Loucy (cell line): ENCODE measurements around the gene THSD8.

Experiments
- H2AFZ ChIP-seq: fragments of 200-600 bp; sonication (generic); 2 replicates; pipeline ENCODE4 v1.6.0; 2016; ENCODE audit warnings: antibody characterized with exemption, mild to moderate bottlenecking, low read length, moderate library complexity
- H3F3A ChIP-seq: fragments of 200-600 bp; 2 replicates; pipeline ENCODE4 v1.6.0; 2016; ENCODE audit warnings: antibody characterized with exemption, low read depth, mild to moderate bottlenecking
- H3K27me3 ChIP-seq: fragments of 200-600 bp; sonication (generic); 2 replicates; pipeline ENCODE4 v1.6.1; 2014; ENCODE audit warnings: low read length, mild to moderate bottlenecking; ENCODE audit not compliant: insufficient read depth, poor library complexity, severe bottlenecking
- H3K36me3 ChIP-seq: fragments of 200-600 bp; sonication (generic); 2 replicates; pipeline ENCODE4 v1.6.1; 2016; ENCODE audit warnings: low read length; ENCODE audit not compliant: insufficient read depth
- H3K4me1 ChIP-seq: fragments of 200-600 bp; sonication (generic); 2 replicates; pipeline ENCODE4 v1.5.1; 2014; ENCODE audit warnings: low read length, mild to moderate bottlenecking; ENCODE audit not compliant: insufficient read depth, poor library complexity, severe bottlenecking
- H3K4me2 ChIP-seq: fragments of 200-600 bp; sonication (generic); 2 replicates; pipeline ENCODE4 v1.6.0; 2014; ENCODE audit warnings: antibody characterized with exemption, low read length, low read depth, mild to moderate bottlenecking; ENCODE audit not compliant: poor library complexity, severe bottlenecking
- H3K4me3 ChIP-seq: fragments of 200-600 bp; sonication (generic); 2 replicates; pipeline ENCODE4 v1.5.1; 2014; ENCODE audit warnings: low read length, mild to moderate bottlenecking, mixed read lengths; ENCODE audit not compliant: poor library complexity, severe bottlenecking
- H3K79me2 ChIP-seq: fragments of 200-600 bp; sonication (generic); 2 replicates; pipeline ENCODE4 v1.6.1; 2014; ENCODE audit warnings: low read length; ENCODE audit not compliant: insufficient read depth
- H3K9ac ChIP-seq: fragments of 200-600 bp; sonication (generic); 2 replicates; pipeline ENCODE4 v1.6.0; 2014; ENCODE audit warnings: mild to moderate bottlenecking, low read depth, low read length, moderate library complexity; ENCODE audit not compliant: poor library complexity, severe bottlenecking
- H3K9me2 ChIP-seq: fragments of 200-600 bp; sonication (generic); replicated peaks from 2 replicates; pipeline ENCODE4 v1.6.1; 2016; ENCODE audit warnings: low read depth, low read length, mixed read lengths
- H3K9me3 ChIP-seq: fragments of 200-600 bp; sonication (generic); 2 replicates; pipeline ENCODE4 v1.6.1; 2014; ENCODE audit warnings: mild to moderate bottlenecking, antibody characterized with exemption, low read length, low read depth; ENCODE audit not compliant: insufficient read depth
- H4K20me1 ChIP-seq: fragments of 200-600 bp; sonication (generic); 2 replicates; pipeline ENCODE4 v1.6.0; 2014; ENCODE audit warnings: antibody characterized with exemption, low read length, mild to moderate bottlenecking; ENCODE audit not compliant: insufficient read depth, poor library complexity, severe bottlenecking
- CTCF ChIP-seq: fragments of 200-600 bp; sonication (generic); conservative IDR thresholded peaks from 2 replicates; pipeline ENCODE4 v1.5.1; 2014; ENCODE audit warnings: mild to moderate bottlenecking, antibody characterized with exemption, low read length
- EZH2phosphoT487 ChIP-seq: fragments of 200-600 bp; IDR thresholded peaks from 2 replicates; pipeline ENCODE4 v1.6.1; 2018; ENCODE audit warnings: antibody characterized with exemption, mild to moderate bottlenecking, moderate library complexity, borderline replicate concordance

Gene THSD8

GRCh38 chr19:12838886-12839756, 37.3 kb downstream of the THSD8 start:
- Histone ChIP-seq H3K79me2 (peaks cover 28% of the 10 kb centered on the region), H3K9me2 (no peaks in the 10 kb centered on the region), H3K4me2 (peak overlapping the region; percentile 82), H3K9me3 (no peaks in the 10 kb centered on the region), H3F3A (no peaks in the 10 kb centered on the region), H4K20me1 (peaks cover 28% of the 10 kb centered on the region), H3K27me3 (no peaks in the 10 kb centered on the region), H3K36me3 (no peaks in the 10 kb centered on the region), H3K9ac (peak overlapping the region; percentile 84), H3K4me3 (peak overlapping the region; percentile 89), H3K4me1 (peaks cover 21% of the 10 kb centered on the region), H2AFZ (peak overlapping the region; percentile 92; the same call in 1 of the 2 replicates)
- TF ChIP-seq EZH2phosphoT487 (no peak), CTCF (no peak)

GRCh38 chr19:12840091-12841079, 38.5 kb downstream of the THSD8 start:
- Histone ChIP-seq H2AFZ (no peak overlapping the region), H3K9me3 (no peaks in the 10 kb centered on the region), H3K4me2 (peak overlapping the region; percentile 31), H3K9ac (no peak overlapping the region), H3K79me2 (peaks cover 28% of the 10 kb centered on the region), H4K20me1 (peaks cover 33% of the 10 kb centered on the region), H3K4me1 (peaks cover 14% of the 10 kb centered on the region), H3K4me3 (no peak overlapping the region), H3K9me2 (no peaks in the 10 kb centered on the region), H3K36me3 (no peaks in the 10 kb centered on the region), H3K27me3 (no peaks in the 10 kb centered on the region), H3F3A (no peaks in the 10 kb centered on the region)
- TF ChIP-seq EZH2phosphoT487 (no peak), CTCF (no peak)

- no peak overlapping the region for H3K4me3 ChIP-seq
- H2AFZ ChIP-seq, result no peak overlapping the region
- H3K4me1 ChIP-seq, result peaks cover 14% of the 10 kb centered on the region
- TF ChIP-seq CTCF (no peak), EZH2phosphoT487 (no peak)
- H3K9me3 ChIP-seq, result no peaks in the 10 kb centered on the region
- H3K9me2 ChIP-seq, result no peaks in the 10 kb centered on the region
- H3K36me3 ChIP-seq, result no peaks in the 10 kb centered on the region
- peaks cover 33% of the 10 kb centered on the region for H4K20me1 ChIP-seq
- H3K9ac ChIP-seq, result no peak overlapping the region
- no peaks in the 10 kb centered on the region for H3F3A ChIP-seq
- H3K79me2 ChIP-seq, result peaks cover 28% of the 10 kb centered on the region
- H3K27me3 ChIP-seq, result no peaks in the 10 kb centered on the region
- H3K4me2 ChIP-seq, result peak overlapping the region; percentile 31
Measured at GRCh38 chr19:12841094-12841493, 39.2 kb downstream of the THSD8 start.
